H1 (cell line): ENCODE measurements around the gene C12orf43. TPM values are rescaled to one million over a fixed set of nuclear protein-coding genes. Genes with fewer than 3 reads are reported as not detected.

ENCODE experiments used
- KDM4A ChIP-seq: IDR thresholded peaks from one replicate; pipeline ENCODE4 v1.7.1; 2012; ENCODE audit warnings: low read depth, mild to moderate bottlenecking, moderate library complexity, low read length, inconsistent platforms; ENCODE audit not compliant: severe bottlenecking
- POLR2AphosphoS5 ChIP-seq: IDR thresholded peaks from 2 replicates; pipeline ENCODE4 v1.6.1; 2011; ENCODE audit warnings: low read depth, low read length
- RNF2 ChIP-seq: fragments of 200-900, 300-1000 bp; sonication (generic); IDR thresholded peaks from 2 replicates; pipeline ENCODE4 v1.7.1; 2016; ENCODE audit warnings: borderline replicate concordance, low read depth, mild to moderate bottlenecking, antibody characterized with exemption, low read length; ENCODE audit not compliant: poor library complexity, severe bottlenecking; ENCODE audit errors: missing control alignments
- TAF1 ChIP-seq: IDR thresholded peaks from 2 replicates; pipeline ENCODE4 v1.6.1; 2011; ENCODE audit warnings: mild to moderate bottlenecking, low read depth, low read length
- polyA plus RNA-seq, 7 experiments: library from polyadenylated mRNA; depleted of rRNA in 3 of 7; stranded (reverse) in 5 of 7; unstranded in 2 of 7; fragments of >200 nt in 5 of 7; fragments of 200-250 nt in 2 of 7; gene quantifications; 1 replicate in 5 of 7; 2 replicates in 1 of 7; 4 replicates in 1 of 7; pipeline versions ENCODE4 v1.2.1 to v1.2.3, GENCODE V29; 2011 to 2013; ENCODE audit warnings: missing spikeins in 2 of 7, mixed read lengths in 2 of 7
- total RNA-seq: library from RNA; stranded (reverse); fragmentation: NEBNext Ultra II Directional; extraction: Animal tissue kit (Norgen Biotek cat#: 25700); gene quantifications from 2 replicates; pipeline ENCODE4 v1.2.1, GENCODE V29; 2021

Gene C12orf43
- total and polyA plus RNA-seq, 2 of the 8 experiments (the other 6 are each of a cell fraction or from before 2014, with no cell fraction given), result 9.2 to 22.3 TPM

DNA sequence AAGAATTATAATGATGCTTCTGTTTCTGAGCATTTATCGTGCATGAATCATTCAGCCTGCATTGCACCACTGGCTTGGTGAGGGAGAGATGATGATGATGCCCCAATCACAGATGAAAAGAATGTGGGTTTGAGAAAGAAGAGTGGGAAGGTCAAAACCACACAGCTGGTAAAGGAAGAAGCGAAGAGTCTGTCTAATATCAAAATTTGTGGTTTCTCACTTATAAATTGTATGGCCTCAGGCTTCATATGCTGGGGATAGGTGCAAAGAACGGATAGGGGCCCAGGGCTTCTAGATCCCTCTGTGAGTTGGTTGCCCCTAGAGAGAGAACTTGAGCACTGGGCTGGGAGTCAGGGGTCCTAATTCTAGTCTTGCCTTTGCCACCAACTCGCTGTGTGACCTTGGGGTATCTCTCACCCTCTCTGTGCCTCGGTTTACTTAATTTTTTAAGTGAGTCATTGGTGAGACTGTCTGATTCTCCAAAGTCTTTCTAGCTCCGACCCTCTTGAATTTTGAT, 20.6 kb upstream of the C12orf43 start (continued):
- TF ChIP-seq RNF2, result no peak
- no peak for TF ChIP-seq TAF1
- TF ChIP-seq KDM4A, result no peak
- no peak for TF ChIP-seq POLR2AphosphoS5
